ENCODE results near the gene C11orf21.

GRCh38 chr11:2287091-2287490 lies 14.6 kb downstream of the C11orf21 start:
- TF ChIP-seq CTCF (conservative IDR thresholded peaks at IDR 0.05 in 1 of 2, IDR thresholded peaks at IDR 0.05 in 1 of 2; ENCODE audit: low read depth in 1 of 2, low read length in 2 of 2): no peak
- no peak for TF ChIP-seq EZH2 (IDR thresholded peaks at IDR 0.05; ENCODE audit: low read length, missing control alignments)
